ENCODE results near the gene CAVIN4.

CAVIN4 gene

GRCh38 chr9:100591639-100592412 is 13.9 kb downstream of the CAVIN4 start:
- Histone ChIP-seq H3K27ac (ENCODE audit: low read length) (no peak overlapping the region), H3K9ac (ENCODE audit: low read depth, low read length) (no peak overlapping the region), H3K36me3 (ENCODE audit: insufficient read depth, low read depth, low read length) (peaks cover 17% of the 10 kb centered on the region)

GRCh38 chr9:100595391-100596199 is 17.7 kb downstream of the CAVIN4 start:
- H3K4me1 ChIP-seq (ENCODE audit: insufficient read depth, low read length): peaks cover 13% of the 10 kb centered on the region; the same call in 1 of the 2 replicates
- H3K4me3 ChIP-seq (ENCODE audit: low read length): no peak overlapping the region
- H3K27ac ChIP-seq (ENCODE audit: low read length): no peak overlapping the region
- no peak overlapping the region for H3K9ac ChIP-seq (ENCODE audit: low read depth, low read length)
- H3K9me3 ChIP-seq (ENCODE audit: insufficient read depth, low read depth, low read length): no peaks in the 10 kb centered on the region
- H3K36me3 ChIP-seq (ENCODE audit: insufficient read depth, low read depth, low read length): no peaks in the 10 kb centered on the region
- H3K27me3 ChIP-seq (ENCODE audit: insufficient read depth, low read length): no peaks in the 10 kb centered on the region

More at GRCh38 chr9:100591639-100592412, 13.9 kb downstream of the CAVIN4 start:
- Histone ChIP-seq H3K9me3 (ENCODE audit: insufficient read depth, low read depth, low read length) (no peaks in the 10 kb centered on the region), H3K4me1 (ENCODE audit: insufficient read depth, low read length) (0 out of 2 replicates have a peak, but pooled peaks cover 3% of the 10 kb centered on the region), H3K4me3 (ENCODE audit: low read length) (no peak overlapping the region), H3K27me3 (ENCODE audit: insufficient read depth, low read length) (no peaks in the 10 kb centered on the region)

DNA sequence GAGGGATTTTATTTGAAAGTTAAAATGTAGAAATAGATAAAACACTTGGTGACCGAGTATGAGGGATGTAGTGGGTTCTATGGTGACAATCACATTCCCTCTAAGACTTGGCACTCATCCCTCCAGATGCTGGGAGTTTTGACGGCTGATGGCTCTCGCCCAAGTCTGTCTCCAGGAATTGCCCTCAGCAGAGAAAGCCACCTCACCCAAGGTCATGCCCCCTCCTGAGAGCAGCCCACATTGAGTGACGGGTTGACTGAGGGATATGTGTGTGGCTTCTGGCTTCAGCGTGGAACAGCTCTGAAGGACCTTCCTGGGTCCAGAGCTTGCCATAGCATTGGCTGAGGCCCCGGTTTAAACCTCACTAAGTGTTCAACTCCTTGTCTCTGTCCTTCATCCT is 19.4 kb downstream of the CAVIN4 start:
- Histone ChIP-seq H3K27ac (ENCODE audit: low read length) (no peak overlapping the region), H3K27me3 (ENCODE audit: insufficient read depth, low read length) (no peaks in the 10 kb centered on the region), H3K9me3 (ENCODE audit: insufficient read depth, low read depth, low read length) (no peaks in the 10 kb centered on the region), H3K36me3 (ENCODE audit: insufficient read depth, low read depth, low read length) (no peaks in the 10 kb centered on the region), H3K4me3 (ENCODE audit: low read length) (no peak overlapping the region), H3K4me1 (ENCODE audit: insufficient read depth, low read length) (peaks cover 19% of the 10 kb centered on the region; the same call in 1 of the 2 replicates), H3K9ac (ENCODE audit: low read depth, low read length) (no peak overlapping the region)

DNA sequence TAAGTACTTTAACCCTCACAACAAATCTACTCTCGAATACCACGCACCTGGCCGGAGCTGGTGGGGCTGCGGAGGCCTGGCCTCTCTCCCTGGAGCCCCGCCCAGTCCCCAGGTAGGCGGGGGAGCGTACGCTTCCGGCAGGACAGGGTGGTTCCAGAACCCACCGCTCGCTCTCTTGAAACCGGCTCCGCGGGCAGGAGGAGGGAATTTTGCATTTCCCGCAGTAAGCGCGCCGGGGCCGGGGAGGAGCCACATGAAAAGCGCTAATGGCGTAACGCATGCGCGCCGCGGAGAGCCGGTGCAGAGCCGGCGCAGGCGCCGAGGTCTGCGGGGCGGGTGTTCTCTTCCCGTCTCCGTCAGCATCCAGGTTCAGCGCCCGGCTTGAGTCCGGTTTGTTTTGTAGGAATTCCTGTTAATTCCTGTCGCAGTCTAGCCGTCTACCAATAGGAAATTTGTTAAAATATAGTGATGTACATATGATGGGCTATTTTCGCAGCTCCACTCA is 20.8 kb downstream of the CAVIN4 start:
- Histone ChIP-seq H3K36me3 (ENCODE audit: insufficient read depth, low read depth, low read length) (no peaks in the 10 kb centered on the region), H3K4me1 (ENCODE audit: insufficient read depth, low read length) (peaks cover 19% of the 10 kb centered on the region; the same call in 1 of the 2 replicates), H3K27ac (ENCODE audit: low read length) (no peak overlapping the region), H3K9me3 (ENCODE audit: insufficient read depth, low read depth, low read length) (no peaks in the 10 kb centered on the region), H3K27me3 (ENCODE audit: insufficient read depth, low read length) (no peaks in the 10 kb centered on the region), H3K9ac (ENCODE audit: low read depth, low read length) (peak overlapping the region; percentile 78; the same call in 1 of the 2 replicates), H3K4me3 (ENCODE audit: low read length) (peak overlapping the region; percentile 75)

DNA sequence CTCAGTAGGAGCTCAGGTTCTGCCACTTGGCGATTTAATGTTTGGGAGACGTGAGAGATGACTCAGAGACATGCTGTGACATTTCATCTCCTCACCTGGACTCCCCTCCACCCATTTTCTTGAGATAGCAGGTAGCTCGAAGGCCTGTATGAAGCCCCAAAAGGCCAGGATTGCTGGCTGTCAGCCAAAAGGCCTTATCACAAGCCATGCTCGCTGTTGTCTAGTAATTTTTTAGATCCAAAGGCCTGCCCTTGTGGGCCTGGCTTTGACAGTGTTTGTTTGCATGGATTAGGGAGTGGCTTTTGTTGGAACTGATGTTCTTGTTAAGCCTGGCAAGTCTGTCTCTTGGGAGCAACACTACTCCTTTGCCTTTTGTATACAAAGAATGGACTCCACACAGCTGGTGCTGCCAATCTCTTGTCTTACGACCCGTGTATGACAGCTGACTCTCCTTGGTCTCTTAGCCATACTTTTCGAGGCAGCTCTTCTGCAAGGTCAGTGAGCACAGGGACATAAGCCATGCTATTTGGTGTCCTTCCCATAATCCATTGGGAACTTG is 22.7 kb downstream of the CAVIN4 start:
- H3K4me1 ChIP-seq (ENCODE audit: insufficient read depth, low read length): peaks cover 17% of the 10 kb centered on the region; the same call in 1 of the 2 replicates
- H3K4me3 ChIP-seq (ENCODE audit: low read length): no peak overlapping the region
- no peaks in the 10 kb centered on the region for H3K36me3 ChIP-seq (ENCODE audit: insufficient read depth, low read depth, low read length)
- no peaks in the 10 kb centered on the region for H3K27me3 ChIP-seq (ENCODE audit: insufficient read depth, low read length)
- no peak overlapping the region for H3K9ac ChIP-seq (ENCODE audit: low read depth, low read length)
- no peak overlapping the region for H3K27ac ChIP-seq (ENCODE audit: low read length)
- no peaks in the 10 kb centered on the region for H3K9me3 ChIP-seq (ENCODE audit: insufficient read depth, low read depth, low read length)

GRCh38 chr9:100601216-100601615 is 23.3 kb downstream of the CAVIN4 start:
- peaks cover 17% of the 10 kb centered on the region; the same call in 1 of the 2 replicates for H3K4me1 ChIP-seq (ENCODE audit: insufficient read depth, low read length)
- no peaks in the 10 kb centered on the region for H3K36me3 ChIP-seq (ENCODE audit: insufficient read depth, low read depth, low read length)
- H3K27ac ChIP-seq (ENCODE audit: low read length): no peak overlapping the region
- no peaks in the 10 kb centered on the region for H3K9me3 ChIP-seq (ENCODE audit: insufficient read depth, low read depth, low read length)
- no peaks in the 10 kb centered on the region for H3K27me3 ChIP-seq (ENCODE audit: insufficient read depth, low read length)
- H3K4me3 ChIP-seq (ENCODE audit: low read length): no peak overlapping the region
- H3K9ac ChIP-seq (ENCODE audit: low read depth, low read length): no peak overlapping the region

- H3K4me1 ChIP-seq (ENCODE audit: insufficient read depth, low read length): peaks cover 17% of the 10 kb centered on the region; the same call in 1 of the 2 replicates
- no peaks in the 10 kb centered on the region for H3K9me3 ChIP-seq (ENCODE audit: insufficient read depth, low read depth, low read length)
- no peak overlapping the region for H3K4me3 ChIP-seq (ENCODE audit: low read length)
- H3K36me3 ChIP-seq (ENCODE audit: insufficient read depth, low read depth, low read length): no peaks in the 10 kb centered on the region
- H3K9ac ChIP-seq (ENCODE audit: low read depth, low read length): no peak overlapping the region
- no peaks in the 10 kb centered on the region for H3K27me3 ChIP-seq (ENCODE audit: insufficient read depth, low read length)
- no peak overlapping the region for H3K27ac ChIP-seq (ENCODE audit: low read length)
Measured at GRCh38 chr9:100602342-100602801, 24.5 kb downstream of the CAVIN4 start.

- Histone ChIP-seq H3K4me1 (ENCODE audit: insufficient read depth, low read length) (0 out of 2 replicates have a peak, but pooled peaks cover 6% of the 10 kb centered on the region), H3K9ac (ENCODE audit: low read depth, low read length) (no peak overlapping the region), H3K4me3 (ENCODE audit: low read length) (no peak overlapping the region), H3K27me3 (ENCODE audit: insufficient read depth, low read length) (no peaks in the 10 kb centered on the region), H3K36me3 (ENCODE audit: insufficient read depth, low read depth, low read length) (no peaks in the 10 kb centered on the region), H3K9me3 (ENCODE audit: insufficient read depth, low read depth, low read length) (no peaks in the 10 kb centered on the region), H3K27ac (ENCODE audit: low read length) (no peak overlapping the region)
Measured at GRCh38 chr9:100605405-100605804, 27.5 kb downstream of the CAVIN4 start.

GRCh38 chr9:100619194-100619593 is 41.3 kb downstream of the CAVIN4 start:
- Histone ChIP-seq H3K9me3 (ENCODE audit: insufficient read depth, low read depth, low read length) (no peaks in the 10 kb centered on the region), H3K27me3 (ENCODE audit: insufficient read depth, low read length) (no peaks in the 10 kb centered on the region), H3K4me1 (ENCODE audit: insufficient read depth, low read length) (no peaks in the 10 kb centered on the region), H3K4me3 (ENCODE audit: low read length) (no peak overlapping the region), H3K27ac (ENCODE audit: low read length) (no peak overlapping the region), H3K36me3 (ENCODE audit: insufficient read depth, low read depth, low read length) (no peaks in the 10 kb centered on the region), H3K9ac (ENCODE audit: low read depth, low read length) (no peak overlapping the region)

- H3K4me1 ChIP-seq (ENCODE audit: insufficient read depth, low read length): no peaks in the 10 kb centered on the region
- H3K27me3 ChIP-seq (ENCODE audit: insufficient read depth, low read length): no peaks in the 10 kb centered on the region
- H3K9ac ChIP-seq (ENCODE audit: low read depth, low read length): no peak overlapping the region
- no peak overlapping the region for H3K27ac ChIP-seq (ENCODE audit: low read length)
- H3K9me3 ChIP-seq (ENCODE audit: insufficient read depth, low read depth, low read length): no peaks in the 10 kb centered on the region
- H3K36me3 ChIP-seq (ENCODE audit: insufficient read depth, low read depth, low read length): no peaks in the 10 kb centered on the region
- no peak overlapping the region for H3K4me3 ChIP-seq (ENCODE audit: low read length)
Measured at GRCh38 chr9:100619665-100620064, 41.8 kb downstream of the CAVIN4 start.

GRCh38 chr9:100623969-100624368 is 46.1 kb downstream of the CAVIN4 start:
- Histone ChIP-seq H3K9ac (ENCODE audit: low read depth, low read length) (no peak overlapping the region), H3K9me3 (ENCODE audit: insufficient read depth, low read depth, low read length) (no peaks in the 10 kb centered on the region), H3K27me3 (ENCODE audit: insufficient read depth, low read length) (no peaks in the 10 kb centered on the region), H3K4me3 (ENCODE audit: low read length) (no peak overlapping the region), H3K27ac (ENCODE audit: low read length) (no peak overlapping the region), H3K4me1 (ENCODE audit: insufficient read depth, low read length) (no peaks in the 10 kb centered on the region), H3K36me3 (ENCODE audit: insufficient read depth, low read depth, low read length) (no peaks in the 10 kb centered on the region)
